Activated CD4-positive, alpha-beta T cell treated with anti-CD3 and anti-CD28 coated beads for 1 hour (primary cell): ENCODE measurements around the gene FOXP1.

ENCODE experiments used
- DNase-seq: peaks from one replicate; pipeline ENCODE4 v3.0.0-alpha.2; 2020

Gene FOXP1

DNA sequence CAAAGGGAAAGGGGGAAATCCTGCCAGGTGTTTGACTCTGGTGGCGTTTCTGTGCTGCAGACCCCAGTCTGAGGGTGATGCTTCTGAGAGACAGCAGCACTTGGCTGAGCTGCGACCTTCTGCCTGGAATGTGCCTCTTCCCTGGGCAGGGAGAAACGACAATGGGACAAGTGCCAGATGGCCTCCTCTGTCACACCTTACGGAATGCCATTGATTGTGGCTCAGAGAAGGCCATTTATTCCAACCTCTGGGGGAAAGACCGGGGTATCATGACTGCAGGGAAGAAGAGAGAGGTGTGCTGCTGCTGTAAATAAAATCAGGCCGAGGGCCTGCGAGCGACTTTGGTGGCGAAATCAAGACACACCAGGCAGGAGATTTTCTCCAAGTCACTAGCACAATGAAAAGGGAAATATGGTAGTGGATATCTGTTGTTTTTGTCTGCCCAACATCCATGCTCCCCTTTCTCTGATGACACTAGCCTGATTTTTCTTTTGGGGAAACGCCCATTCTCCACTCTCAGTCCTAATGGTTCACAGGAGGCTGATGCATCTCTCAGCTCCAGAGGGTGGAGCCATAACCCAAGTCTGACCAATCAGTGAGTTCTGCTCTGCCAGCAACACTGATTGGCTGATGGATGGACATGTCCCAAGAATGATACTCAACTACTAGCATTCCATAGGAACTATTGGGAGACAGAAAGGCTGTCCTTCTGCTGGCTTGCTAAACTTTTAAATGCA is 336.1 kb downstream of the FOXP1 start:
- no peak for DNase-seq

DNA sequence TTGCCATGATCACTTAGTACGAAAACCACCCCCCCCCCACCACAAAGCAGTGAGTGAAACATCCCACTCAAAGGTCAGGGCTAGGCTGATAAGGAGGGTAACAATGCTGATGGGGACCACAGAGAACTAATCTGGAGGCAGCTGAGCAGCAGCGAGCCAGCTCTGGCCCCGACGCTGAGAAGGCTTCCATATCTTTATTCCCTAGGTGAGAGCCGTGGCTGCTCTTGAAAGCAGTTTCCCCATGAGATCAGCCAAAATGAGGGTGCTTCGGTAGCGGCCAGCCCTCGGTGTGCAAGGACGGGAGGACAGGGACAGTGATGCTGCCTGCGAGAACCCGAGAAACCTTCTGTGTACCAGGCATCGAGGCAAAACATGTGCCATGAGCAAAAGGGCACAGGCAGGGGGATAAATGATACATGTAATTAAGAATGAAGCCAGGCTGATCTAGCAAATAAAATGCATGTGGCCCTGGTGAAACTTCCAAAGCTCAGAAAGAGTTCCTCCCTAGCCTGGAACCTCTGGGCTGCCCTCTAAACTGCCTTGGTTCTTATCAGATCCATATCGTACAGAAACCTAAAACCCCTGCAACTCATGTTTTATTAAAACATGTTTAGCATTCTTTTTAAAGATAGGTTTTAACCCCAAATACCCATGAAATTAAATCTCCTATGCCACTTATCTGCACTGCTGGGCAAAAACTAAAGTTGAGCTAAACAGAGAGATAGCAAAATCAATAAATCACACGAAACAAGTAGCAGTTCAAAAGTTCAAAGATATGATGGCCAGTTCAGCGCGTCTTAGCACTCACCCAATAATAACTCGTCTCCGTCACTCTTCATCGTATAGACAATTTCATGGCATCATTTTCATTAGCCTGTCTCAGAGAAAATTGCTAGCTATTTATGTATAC is 337.3 kb downstream of the FOXP1 start:
- DNase-seq: no peak

DNA sequence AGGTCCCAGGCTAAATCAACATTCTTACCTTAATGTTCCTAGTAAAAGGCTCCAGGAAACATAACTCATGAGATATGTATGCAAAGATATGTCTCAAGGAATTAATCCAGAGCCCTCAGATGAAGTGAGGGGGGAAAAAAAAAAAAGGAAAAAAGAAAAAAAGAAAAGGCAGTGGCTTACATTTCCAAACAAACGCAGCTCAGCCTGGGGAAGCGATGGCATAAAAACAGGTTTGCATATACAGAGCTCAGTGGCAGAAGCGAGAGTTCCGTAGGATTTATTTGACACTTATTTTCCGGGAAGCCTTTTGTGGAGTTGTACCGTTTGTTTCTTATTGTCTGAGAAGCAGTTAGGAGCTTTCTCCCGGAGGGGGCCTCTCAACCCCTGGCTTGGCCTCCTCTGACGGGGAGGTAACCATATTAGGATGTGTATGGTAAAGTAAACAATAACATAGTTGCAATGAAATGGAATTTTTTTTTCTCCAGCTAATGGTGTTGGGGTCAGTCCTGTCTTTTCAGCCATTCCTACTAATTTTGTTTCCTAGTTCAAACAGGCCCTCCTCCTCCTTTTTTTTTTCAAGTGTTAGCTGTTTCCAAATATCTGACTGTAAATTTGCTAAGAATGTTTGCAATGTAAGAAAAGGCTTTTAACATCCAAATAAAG is 338.6 kb downstream of the FOXP1 start:
- DNase-seq: no peak

DNA sequence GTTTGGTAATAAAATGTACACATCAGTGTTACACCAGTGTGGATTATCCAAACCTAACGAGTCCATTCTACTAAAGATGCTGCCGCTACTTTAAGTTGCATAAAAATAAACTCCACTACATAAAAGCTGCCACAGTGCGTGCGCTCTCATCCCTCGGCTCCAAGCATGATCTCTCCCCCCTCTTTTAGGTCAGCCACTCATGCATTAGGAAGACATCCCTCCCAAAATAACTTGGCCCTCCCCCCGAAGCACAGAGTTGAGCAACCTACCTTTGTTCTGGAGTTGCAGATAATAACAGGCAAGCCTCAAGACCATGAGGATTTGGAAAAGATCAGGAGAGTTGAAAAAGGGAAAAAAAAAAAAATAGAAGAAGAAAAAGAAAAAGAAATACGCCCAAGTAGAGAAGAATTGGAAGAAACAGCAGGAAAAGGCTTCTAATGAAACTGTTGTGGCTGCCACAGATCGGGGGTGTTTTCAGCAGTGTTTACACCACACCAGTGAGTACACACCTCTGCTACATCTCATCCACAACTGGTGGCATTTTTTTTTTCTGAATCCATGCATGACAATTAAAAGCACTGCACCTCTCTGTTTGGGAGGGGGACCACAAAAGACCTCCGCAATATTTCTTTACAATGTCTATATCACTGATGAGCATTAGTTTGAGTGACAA is 339.2 kb downstream of the FOXP1 start:
- no peak for DNase-seq

DNA sequence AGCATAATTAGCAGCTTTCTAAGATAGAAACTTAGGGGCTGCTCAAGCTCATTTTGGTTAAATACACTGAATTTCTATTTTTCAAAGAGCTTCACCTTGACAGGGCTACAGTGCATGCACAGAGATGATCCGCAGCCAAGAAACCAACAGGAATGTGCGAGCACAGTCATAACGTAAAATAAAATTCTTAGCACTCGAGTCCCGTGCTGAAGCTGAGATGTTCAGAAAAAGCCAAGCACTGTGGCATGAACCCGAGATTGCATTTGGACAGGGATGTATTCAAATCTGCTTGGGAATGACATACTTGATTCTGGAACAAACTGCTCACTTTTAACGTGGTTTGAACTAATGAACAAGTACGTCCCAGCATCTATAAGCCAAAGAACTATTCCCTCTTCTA is 340.3 kb downstream of the FOXP1 start:
- no peak for DNase-seq

DNA sequence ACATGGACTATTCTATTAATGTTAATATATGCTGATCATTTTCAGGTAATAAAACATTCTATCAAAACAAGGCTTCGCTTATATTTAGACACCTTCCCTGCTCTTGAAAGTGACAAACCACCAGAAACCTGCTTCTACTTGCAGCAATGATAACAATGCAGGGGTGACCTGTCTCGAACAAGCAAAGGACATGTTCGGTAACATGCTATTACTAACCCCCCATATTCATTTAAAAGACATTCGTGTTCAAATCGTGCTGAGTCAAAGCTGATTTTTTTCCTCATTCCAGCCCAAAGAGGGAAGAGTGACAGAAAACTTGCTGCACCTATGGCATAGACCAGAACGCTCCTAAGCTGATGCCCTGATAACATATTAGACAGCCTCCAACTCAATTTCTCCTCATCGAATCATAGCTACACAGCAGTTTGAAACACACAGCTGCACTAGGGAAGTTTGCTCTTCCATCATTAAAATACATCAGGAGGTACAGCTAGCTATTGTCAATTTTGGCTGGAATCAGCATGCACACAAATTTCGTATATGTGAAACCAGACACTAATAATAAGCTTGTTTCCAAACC is 341.5 kb downstream of the FOXP1 start:
- DNase-seq: no peak

DNA sequence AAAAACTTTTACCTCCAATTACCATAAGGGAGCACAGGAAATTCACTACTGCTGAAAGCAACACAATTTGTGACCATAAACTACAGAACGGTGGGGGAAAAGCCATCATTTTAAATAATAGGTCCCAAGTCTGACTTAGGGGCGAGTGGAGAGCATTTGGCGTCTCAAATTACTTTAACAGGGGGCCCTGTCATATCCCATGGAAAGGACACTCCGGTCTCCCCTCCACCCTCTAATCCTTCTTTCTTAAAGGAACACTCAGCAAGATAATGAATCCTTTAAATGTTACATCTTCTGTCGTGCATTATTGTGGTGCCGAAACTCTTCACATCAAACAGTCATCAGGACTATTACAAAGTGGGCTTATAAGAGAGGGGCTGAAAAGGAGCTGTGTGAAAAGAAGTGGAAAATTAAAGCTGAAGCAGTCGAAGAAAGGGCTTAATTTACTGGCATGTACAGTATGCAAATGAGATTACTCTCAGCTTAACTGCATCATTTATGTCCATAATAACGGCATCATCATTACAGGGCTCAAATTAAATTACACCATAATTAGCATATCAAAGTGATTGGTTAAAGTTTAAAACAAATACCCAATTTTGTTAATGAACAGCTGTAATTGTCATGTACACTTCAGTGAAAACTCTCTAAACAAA is 342.2 kb downstream of the FOXP1 start:
- DNase-seq: no peak

DNA sequence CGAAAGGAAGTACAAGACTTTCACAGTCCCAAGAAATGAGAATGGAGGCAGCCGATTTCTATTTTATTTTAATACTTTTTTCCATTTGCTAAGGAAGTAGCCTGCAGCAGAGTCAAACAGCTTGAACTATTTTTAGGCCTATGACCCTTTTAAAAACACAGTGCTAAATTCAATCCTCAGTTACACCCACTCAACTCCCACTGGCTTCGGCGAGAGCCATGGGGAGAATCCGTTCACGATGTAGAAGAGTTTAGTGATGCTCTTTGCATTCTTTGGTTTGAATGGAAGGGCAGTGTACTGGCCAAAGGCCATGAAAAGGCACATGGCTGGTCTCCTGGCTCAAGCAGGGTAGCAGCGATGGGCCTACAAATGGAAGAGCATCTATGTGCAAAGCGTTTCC is 343.5 kb downstream of the FOXP1 start:
- DNase-seq: no peak

DNA sequence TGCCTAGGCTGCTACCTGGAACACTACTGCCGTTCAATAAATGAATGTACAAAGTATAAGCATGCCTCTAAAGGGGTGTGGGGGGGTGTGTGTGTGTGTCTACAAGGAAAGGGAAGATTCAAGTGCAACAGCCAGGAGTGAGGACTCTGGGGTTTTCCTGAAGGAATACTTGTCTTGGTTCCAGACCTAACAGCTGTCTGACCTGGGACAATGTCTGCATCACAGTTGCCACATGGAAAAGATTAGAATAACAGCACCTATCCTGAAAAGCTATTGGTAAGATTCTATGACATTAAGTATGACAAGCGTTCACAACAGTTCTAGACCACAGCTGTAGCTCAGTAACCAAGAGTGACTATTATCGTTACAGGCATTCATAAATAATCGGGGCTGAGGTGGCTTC is 345.2 kb downstream of the FOXP1 start:
- DNase-seq: no peak

DNA sequence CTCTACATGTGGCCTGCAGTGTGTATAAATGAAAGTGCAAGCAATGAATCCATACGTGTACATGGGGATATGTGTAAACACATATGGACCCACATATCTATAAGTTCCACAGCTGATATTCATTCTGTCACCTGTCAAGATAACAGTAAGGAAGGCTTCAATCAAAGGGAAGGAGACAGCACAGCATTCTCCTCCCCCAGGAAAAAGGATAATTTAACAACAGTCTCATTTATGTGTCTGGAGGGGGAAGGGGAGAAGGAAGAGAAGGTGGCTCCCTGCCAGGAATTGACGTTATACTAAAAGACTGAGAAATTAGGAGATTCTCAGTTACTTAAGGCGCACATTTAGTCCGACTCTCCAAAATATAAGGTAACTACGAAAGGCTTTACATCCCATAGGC is 345.9 kb downstream of the FOXP1 start:
- DNase-seq: no peak

DNA sequence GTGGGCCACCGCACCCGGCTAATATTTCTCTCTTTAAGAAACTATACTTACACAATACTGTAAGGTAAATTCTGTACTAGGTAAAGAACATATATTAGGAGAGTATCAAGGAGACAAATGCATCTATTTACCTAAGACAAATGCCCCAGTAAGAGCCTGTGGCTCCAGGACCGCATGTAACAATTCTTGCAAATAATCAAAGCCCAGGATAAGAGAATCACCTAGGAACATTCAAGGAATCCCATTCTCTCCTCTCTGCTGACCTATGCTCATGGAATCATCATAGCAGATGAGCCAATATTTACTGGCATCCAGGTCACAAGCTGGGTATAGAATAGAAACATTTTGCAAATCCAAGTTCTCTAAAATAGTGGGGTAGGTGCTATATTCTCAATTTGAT is 347.7 kb downstream of the FOXP1 start:
- no peak for DNase-seq

DNA sequence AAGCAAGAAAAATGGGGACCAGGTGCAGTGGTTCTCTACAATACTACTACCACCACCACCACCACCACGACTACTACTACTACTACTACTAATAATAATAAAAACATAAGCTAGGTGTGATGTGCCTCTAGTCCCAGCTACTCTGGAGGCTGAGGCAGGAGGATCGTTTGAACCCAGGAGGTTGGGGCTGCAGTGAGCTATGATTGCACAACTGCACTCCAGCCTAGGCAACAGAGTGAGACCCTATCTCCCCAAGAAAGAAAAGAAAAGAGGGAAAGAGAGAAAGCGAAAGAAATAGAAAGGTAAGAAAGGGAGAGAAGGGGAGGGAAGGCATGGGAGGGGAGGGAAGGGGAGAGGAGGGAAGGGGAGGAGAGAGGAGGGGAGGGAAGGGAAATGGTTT is 350.6 kb downstream of the FOXP1 start:
- no peak for DNase-seq

DNA sequence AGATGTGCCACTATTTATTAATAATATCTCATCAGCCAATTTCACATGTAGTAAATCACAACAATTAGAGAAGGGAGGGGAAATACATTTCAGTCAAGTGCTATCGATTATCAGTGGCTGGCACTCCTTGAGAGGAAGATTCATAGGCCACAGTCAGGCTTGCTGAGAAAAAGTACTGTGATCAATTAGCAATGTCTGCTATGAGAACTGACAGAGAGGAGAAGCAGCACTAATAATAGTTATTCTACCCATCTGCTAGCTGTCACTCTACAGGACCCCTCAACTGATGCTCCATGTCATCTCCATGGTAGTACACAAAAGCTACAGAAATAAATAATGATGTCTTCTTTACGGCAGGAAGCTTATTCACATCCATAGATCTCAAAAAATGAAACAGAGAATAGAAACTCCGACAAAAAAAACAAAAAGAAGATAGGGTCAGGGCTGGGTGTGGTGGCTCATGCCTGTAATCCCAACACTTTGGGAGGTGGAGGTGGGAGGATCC is 351.3 kb downstream of the FOXP1 start:
- no peak for DNase-seq

DNA sequence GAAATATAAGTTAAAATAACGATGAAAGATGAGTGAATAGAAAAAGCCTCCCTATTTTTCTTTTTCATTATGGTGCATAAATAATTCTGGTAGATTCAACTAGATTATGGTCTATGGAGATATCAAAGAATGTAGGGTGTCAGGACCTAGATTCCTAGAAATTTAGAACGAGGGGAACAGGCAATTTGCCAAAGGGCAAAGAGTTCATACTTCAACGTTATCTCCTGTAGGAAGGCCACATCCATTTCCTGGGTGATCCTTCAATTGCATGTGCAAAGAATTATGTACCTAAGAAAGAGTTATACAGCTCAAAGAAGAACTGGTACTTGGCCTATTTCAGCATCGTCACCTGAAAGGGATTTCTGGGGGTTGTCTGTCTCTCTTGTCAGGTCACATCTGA is 351.8 kb downstream of the FOXP1 start:
- no peak for DNase-seq

DNA sequence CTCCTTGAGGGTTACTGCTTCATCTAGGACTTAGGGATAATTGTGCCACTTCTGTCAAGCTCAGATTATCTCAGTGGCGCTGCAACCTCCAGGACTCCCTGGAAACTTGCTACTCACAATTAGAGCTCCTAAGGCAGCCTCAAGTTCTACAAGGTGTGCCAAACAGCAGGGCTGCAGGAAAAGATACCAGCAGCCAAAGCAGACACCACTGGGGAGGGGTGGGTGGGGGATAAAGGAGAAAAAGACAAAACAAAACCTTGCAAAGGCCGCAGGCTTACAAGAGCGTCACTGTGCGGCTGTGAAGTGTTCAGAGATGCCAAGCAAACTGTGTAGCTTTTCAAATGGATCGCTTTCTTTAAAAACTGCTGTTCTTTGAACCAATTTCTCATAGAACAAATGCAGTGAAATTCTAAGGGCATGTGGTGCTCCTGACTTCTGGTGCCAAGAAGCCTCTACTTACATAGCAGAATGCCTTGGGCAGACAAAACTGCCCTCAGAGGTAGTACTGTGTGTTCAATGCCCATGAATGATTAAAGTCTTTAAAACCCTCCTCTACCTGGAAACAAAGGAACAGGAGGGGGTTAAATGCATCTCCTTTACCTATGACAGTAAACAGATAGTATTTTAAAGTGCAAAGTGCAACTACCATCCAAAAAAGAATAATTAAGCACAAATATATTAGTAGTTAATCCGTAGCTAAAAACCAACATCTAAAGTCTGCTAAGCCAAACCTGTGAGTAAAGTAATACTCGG is 353.4 kb downstream of the FOXP1 start:
- DNase-seq: no peak

DNA sequence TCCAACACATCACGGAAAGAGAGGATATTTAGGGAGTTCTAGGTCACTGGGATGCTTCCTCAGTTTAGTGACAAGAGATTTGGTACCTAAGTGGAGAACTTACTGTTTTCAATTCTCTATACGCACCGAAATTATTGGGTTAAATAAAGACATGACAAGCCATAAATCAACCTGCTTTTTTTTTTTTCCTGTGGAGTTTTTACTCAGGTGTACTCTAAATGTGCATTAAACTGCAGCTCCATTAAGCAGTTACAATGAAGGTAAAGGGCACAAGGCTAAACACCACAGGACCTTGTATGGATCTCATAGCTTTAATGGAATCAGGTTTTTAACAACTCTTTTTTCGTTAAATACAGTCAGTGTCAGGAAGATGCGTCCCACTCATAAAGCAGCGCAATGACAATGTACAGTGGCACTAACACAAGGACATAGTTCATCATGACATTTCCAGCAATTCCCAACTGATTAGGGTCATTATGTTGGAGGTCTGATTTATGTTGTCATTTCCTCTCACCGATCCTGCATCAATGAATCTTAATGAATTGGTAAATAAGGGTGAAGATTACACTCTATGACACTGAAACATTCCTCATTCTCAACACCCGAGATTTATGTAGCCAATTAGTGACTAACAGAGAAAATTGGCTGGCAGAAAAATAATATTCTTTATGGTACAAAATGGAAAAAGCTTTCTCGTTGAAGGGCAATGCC is 355.2 kb downstream of the FOXP1 start:
- no peak for DNase-seq

DNA sequence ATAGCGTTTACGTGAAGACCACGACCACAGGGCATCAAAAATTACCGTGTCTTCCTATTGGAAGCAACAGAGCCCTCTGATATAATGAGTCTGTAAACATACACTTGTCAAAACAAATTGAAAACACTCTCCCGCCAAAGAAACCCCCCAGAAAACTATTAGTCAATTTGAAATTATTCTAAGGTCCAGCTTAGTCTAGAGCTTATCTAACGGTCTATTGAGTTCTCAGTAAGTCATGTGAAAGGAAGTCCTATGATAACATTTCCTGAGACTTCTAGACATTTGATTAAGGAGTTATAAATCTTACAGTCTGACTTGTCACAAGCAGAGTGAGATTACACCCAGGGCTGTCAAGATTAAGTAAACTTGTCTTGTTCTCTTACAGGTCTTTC is 356.3 kb downstream of the FOXP1 start:
- no peak for DNase-seq

DNA sequence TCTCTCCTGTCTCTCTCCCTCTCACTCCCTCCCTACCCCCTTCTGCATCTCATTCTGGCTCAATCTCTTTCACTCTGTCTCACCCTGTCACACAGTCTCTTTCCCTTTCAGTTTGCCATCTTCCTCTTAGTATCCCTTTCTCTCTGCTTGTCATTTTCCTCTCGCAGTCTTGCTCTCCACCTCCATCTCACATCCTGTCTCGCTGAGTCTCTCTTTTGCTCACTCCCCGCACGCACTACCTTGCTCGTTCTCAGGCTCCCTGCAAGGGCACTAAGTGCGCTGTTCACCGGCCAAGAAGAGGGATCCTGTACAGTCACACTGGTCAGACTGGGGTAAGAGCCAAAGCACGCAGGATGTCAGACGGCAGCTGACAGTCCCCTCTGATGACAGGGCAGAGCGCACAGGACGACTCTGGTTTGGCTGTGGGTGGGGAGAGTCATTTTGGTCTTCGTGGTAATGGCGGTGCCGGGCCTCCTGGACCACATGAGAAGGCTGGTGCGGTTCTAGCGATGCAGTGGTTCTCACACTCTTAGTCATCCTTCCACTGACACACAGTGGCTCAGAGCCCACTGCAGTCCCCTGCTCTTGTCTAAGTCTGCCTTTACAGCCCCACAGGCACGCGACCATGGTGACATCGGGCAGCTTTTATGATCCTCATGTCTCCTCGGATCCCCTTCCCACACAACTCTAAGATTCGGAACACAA is 356.8 kb downstream of the FOXP1 start:
- DNase-seq: peak; percentile 76

DNA sequence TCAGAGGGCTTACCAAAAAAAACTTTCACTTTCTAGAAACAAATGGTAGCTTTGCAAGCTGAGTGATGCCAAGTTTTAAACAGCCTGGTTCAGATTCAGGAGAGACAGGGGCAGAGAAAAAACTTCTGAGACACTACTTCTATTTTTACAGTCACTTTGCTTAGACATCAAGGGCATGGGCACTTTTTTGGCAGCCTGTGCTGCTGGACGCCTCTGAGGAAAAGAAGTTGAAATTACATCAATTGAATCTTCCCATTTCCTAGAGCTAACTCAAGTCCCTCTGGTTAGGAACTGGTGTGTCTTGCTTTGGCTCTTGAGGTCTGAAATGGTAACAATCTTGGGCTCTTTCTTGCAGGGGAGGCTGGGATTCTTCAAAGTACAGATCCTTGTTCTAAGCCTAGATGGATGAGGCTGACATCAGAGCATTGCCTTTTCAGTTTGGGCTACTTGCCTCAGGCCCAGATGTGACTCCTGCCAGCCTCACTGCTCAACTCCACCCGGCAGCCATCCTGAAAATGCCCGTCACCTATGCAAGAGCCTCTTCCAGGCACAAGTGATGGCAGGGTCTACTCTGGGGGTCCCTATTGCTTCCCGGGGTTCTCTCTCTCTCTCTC is 357.5 kb downstream of the FOXP1 start:
- DNase-seq: no peak
